HG03558 (cell line): ENCODE data around the gene RPL38.
"Not testable (repeated sequence)": the region's sequence is repeated elsewhere in the genome, so short reads cannot be mapped to it uniquely, and the experiment has no call there.

Experiments
- ATAC-seq: cut with Tn5 transposase; IDR thresholded peaks from one replicate; pipeline ENCODE4 v1.9.1; 2021; ENCODE audit warnings: moderate number of reproducible peaks; ENCODE audit not compliant: unreplicated experiment; ENCODE audit errors: extremely low read depth

Gene RPL38

DNA sequence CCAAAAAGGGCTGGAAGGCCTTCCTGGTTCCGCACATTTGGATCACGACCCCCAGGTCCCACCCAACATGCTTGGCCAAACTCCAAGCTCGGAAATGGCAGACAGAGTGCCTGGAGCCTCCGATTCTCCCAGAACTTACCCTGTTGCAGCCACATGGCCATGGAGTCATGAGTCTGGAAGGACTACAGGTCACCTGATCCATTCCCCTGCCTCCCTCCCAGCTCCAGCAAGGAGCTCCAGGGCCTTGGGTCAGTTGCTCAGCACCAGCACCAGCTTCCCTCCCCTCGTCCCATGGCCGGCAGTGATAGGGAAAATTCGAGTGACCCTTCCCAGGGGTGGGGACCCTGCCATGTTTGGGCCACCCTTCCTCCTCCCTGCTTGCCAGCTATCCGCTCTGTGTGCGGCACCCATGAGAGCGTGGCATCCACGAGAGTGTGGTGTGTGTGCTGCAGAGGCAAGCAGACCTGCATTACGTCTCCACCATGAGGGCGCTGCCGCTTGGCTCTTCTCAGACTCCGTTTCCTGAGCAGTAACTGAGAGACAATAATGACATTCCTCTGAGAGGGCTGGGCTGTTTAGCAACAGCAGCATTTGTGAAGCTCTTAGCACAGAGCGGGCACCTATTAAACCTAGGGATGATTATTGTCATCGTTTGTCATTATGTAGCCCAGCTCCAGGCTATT is 21.3 kb upstream of the RPL38 start:
- ATAC-seq = no peak

DNA sequence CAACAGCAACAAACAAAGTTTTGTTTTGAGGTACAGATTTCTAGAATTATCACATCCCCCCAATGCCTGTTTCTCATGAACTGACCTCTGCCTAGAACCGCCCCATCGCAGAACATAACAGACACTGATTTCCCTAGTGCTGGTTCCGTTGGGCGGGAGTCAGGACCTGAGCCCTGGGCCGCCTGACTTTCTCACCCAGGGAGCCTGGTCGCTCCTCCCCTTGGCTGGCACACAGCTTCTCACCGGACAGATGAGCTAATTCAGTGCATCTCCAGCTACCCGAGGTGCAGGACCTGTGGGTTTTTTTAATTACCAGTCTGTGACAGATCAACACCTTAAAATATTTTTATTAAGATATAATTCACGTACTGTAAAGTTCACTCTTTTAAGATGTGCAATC is 20.1 kb upstream of the RPL38 start:
- no peak for ATAC-seq

DNA sequence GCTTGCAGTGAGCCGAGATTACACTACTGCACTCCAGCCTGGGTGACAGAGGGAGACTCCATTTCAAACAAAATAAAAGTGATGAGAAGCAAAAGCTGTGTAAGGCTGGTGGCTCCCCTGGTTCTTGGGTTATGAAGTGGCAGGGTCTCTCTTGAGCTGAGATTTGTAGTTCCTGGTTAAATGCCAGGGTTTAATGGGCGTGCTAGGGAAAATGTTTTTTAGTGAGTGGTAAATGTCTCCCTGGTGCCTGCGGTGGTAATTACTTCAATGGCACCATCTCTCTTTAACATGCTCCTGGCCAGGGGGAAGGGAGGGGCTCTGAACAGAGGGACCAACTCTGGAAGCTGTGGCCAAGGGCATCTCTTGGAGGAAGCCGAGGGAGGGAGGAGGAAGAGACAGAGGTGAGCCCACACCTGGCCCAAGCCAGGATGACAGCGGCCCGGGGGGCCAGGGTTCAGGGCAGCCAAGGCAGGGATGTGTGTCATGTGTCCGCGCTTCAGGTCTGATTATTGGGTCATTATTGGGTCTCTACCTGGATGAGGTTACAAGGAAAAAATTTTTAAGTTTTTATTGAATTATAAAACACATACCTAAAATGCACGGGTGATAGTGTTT is 17.8 kb upstream of the RPL38 start:
- no peak for ATAC-seq

DNA sequence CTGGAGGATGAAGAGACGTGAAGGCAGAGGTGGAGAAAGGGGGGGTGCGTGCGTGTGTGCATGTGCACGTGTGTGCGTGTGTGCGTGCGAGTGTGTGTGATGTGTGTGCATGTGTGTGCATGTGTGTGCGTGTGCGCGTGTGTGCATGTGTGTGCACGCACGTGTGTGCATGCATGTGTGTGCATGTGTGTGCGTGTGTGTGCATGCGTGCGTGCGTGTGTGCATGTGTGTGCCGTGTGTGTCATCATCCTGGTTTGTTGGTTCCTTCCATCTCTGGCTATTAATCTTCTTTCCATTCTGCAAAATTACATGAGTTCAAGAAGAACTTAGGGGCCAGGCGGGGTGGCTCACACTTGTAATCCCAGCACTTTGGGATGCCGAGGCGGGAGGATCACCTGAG is 17.0 kb upstream of the RPL38 start:
- ATAC-seq = no peak

DNA sequence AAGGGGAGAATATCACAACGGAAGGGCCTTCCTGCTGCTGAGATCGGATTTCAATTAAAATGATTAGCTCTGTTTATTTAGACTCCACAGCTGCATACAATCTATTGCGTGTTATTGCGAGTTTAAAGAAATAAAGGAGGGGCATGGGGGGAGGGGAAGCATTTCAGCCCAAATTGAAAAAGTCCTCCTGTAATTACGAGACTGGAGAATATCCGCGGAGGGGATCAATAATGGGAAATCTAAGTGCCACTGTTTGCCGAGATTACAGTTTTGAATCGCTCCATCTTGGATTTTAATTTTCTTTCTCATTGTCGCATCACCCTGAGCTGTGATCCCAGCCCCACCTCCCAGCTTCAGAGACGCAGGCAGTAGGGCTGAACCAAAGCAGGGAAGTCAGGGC is 15.7 kb upstream of the RPL38 start:
- no peak for ATAC-seq

DNA sequence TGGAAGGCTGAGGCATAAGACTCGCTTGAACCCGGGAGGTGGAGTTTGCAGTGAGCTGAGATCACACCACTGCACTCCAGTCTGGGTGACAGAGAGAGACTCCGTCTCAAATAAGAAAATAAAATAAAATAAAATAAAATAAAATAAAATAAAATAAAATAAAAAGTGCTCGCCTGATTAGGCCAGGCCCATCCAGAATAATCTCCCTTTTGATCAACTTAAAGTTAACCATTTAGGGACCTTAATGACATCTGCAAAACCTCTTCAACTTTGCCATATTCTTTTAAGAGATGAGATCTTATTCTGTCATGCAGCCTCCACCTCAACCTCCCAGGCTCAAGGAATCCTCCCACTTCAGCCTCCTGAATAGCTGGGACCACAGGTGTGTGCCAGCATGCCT is 14.8 kb upstream of the RPL38 start:
- not testable (repeated sequence) for ATAC-seq

DNA sequence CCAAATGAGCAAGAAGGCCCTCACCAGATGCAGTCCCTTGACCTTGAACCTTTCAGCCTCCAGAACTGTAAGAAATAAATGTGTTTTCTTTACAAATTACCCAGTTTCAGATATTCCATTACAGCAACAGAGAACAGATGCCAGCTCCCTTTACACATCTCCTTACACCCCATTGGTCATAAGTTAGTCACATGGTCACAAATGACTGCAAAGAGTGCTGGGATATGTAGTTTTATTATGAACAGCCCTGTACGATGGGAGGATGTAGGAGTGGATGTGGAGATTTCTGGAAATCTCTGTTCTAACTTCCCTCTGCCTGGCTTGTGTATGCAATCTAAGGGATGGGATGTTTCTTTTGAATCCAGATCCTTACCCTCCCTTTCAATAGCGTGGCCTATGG is 13.3 kb upstream of the RPL38 start:
- ATAC-seq = no peak

DNA sequence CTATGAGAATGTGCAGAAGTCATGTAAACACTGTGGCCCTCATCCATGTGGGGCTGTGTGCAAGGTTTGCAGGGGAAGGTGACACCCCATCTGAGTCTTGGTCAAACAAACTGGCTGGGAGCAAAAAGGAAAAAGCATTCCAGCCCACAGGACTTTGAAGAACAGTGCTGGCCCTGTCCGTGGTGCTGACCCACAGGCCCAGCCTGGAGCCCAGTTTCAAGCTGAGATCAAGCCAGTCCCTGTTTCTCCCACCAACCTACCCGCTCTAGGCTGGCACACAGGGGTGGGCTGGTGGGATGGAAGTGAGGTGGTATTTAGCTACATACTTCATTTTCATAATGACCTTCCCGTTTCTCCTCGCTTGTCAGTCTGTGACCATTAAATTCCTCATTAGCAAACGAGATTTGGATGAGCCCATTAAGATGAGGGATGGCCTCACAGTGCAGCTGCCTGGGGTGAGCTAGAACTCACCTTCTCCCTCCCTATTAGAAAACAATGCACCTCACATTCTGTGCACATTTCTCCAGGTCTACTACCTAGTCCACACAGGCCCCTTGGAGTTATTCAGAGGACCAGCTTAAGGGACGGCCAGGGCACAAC is 12.6 kb upstream of the RPL38 start:
- no peak for ATAC-seq

DNA sequence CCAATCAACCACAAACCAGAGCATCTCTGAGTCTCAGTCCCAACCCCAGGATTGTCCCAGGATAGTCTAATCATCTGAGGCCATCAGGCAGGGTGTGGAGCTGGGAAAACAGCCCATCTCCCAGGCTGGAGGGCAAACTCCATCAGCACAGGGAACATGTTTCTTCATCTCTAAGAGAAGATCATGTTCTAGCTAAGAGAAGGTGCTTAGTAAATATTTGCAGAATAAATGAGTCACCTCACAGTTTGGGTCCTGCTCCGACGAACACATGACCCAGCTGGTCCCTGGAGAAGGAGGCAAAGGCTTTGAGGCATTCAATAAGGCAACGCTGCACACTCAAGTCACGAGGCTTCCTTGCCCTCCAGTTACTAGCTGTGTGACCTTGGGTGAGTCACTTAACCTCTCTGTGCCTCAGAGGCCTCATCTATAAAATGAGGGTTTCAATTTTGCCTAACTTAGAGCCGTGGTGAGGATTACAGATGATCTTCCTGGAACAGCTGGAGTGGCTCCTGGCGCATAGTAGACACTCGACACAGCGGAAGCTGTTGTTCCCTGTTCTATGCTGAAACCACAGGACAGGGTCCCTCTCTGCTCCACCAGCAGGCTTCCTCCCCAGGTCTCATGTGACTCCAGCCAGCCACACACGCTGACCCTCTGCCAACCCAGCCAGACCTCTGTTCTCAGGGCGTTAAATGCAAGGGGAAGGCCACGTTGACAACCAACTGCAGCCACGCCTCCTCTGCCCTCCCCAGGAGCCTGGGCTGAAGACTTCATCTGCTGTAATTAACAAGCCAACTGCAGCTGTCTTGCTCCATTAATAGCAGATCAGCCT is 10.3 kb upstream of the RPL38 start:
- no peak for ATAC-seq

DNA sequence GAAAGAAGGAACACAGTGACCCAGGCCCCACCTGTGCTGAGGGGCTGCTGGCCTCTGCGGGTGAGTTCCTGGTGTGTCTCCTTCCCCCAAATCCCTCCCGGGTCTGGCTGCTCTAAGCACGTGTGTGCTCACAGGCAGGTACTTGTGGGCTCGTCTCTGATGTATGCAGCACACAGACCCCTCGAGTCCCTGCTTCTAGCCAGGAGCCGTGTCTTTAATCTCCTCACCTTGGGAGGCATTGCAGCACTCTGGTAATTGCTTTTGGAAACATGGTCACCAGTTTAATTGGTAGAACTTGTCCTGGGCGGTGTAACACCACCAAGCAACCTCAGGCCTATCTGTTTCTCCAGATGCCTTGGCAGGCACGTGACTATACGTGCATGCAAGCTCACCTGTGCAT is 8.8 kb upstream of the RPL38 start:
- ATAC-seq = no peak

DNA sequence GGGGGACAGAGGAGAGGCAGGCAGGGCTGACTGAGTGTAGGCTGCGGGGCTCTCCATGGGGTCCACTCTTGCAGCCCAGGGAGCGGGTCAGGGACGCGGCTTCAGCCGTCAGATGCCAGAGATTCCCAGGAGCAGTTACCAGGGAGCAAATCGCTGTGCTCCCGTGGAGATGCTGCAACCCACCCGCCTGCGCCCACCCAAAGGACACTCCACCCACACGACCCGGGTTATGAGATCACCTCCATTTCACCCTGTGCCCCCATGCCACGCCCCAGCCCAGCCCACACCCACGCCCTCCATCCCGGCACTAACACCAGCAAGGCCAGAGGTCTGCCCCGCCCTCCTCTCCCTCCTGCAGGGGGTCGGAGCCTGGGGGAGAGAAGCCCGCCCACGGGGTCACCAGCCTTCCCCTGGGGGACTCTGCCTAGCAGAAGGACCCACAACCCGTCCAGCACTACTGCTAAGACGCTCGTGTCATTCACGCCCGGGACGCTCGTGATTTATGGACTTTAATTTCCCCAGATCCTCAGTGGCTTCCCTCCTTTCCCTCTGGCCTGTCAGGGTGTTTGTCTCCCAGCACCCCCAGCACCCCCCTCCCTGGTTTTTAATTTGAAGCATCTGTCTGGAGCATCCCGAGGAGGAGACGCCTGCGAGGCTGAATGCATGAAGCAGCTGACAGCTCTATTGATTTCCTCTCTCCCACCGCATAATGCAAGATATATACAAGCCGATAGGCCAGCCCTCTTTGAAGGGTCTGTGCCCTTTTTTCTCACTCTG is 6.7 kb upstream of the RPL38 start:
- no peak for ATAC-seq

DNA sequence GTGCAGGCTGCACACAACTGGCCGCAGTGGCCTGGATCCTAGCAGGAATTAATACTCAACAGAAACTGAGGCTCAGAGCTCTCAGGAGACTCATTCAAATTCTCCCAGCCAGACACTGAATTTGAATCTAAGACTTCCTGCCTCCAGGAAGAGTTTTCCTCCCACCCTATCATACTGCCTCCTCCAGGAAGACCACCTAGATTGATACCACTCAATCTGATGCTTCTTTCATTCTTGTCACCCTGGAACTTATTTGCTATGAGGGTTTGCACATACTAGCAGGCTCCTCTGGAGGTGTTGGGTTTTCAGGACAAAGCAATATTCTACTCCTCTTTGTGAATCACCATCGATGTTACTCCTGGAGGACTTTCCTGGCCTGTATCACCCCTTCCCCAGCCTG is 5.7 kb upstream of the RPL38 start:
- no peak for ATAC-seq

DNA sequence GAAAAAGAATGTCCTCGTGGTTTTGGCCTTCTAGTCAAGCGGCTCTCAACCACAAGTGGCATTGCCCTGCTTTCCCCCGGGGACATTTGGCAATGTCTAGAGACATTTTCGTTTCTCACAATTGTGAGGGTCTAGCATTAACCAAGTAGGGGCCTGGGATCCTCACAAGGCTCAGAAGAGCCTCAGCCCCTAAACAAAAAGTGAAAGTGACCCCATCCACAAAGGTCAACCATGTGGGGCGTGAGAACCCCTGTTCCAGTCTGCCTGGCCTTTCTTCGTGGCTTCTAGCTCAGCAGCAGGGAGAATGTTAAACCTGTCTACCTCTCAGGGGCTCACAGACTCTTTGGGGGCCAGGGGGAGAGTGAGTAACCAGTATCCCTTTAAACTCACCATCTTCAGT is 4.8 kb upstream of the RPL38 start:
- ATAC-seq = no peak

DNA sequence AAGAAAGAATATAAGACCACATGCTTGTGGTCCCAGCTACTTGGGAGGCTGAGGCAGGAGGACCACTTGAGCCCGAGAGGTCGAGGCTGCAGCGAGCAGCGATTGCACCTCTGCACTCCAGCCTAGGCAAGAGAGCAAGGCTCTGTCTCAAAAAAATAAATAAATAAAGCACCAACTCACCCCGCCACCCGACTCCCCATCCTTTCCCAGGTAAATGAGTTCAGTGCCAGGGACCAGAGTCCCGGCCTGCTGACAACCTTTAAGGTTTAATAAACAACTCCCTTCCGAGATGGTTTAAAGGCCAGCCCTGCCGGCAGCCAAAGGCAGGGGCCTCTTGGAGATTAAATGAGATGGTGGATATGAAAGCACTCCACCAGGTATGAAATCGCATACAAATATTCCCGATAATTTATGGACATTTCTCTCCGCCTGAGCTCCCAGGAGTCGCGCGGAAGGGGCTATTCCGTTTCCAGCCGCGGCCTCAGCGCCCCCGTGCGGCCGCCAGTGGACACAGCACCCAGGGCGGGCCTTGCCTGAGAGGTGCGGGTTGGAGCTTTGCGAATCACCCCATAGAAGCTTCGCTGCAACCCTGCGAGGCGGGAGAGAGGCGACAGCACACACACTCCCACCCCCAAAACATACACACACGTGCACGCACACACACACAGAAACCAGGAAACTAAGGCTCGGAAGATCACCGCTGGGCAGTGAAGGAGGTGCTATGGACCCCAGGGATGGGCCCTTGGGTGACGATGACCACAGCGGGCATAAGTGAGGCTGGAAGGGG is 4.0 kb upstream of the RPL38 start:
- ATAC-seq = no peak

DNA sequence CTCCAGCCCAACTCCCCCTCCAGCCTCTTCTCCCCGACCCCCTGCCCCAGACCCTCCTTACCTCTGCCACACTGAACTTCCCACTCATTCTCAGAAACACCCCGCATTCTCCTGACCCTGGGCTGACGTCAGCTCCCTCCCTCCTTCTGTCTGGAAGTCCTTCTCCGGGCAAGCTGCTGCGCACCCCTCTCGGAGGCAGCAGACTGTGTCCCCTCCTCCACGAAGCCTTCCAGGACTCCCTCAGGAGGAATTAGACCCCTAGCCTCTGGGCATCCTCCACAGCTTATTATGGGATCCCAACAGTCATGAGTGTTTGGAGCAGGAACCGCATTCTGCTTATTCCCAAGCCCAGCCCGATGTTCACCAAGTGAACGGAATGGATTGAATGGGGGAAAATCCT is 3.4 kb upstream of the RPL38 start:
- no peak for ATAC-seq

DNA sequence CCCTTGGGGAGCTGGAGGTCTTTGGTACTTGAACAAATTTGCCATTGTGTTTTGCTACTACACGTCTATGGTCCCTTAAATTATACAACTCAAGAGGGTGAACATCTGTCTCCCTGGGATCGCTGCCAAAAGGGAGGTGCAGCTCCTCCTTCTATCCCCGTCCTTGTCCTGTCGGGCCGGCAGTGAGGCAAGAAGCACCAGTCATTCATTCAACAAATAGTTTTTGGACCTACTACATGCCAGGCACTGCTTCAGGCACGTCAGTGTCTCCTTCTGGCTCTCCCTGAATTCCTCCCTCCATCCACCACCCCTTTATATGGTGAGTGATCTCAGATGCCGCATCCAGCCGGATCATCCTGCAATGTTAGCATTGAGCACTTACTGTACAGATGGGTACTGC is 2.2 kb upstream of the RPL38 start:
- no peak for ATAC-seq

DNA sequence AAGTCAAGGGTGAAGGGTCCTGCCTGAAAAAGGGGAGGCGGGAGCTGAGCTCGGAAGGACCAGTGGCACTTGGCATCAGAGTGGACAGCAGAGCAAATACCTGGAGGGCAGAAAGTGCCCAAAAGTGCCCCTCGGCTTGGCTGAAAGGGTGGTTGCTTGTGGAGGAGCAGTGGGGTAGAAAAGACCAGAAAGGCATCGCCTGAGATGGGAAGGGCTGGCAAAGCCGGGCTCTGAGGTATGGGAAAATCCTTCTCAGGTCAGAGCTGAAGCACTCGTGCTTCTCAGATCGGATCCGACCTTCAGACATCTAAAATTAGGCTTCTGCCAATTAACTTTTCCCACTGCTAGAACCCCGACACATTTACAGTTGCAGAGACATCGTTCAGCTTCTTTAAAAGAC is 1.5 kb upstream of the RPL38 start:
- no peak for ATAC-seq

DNA sequence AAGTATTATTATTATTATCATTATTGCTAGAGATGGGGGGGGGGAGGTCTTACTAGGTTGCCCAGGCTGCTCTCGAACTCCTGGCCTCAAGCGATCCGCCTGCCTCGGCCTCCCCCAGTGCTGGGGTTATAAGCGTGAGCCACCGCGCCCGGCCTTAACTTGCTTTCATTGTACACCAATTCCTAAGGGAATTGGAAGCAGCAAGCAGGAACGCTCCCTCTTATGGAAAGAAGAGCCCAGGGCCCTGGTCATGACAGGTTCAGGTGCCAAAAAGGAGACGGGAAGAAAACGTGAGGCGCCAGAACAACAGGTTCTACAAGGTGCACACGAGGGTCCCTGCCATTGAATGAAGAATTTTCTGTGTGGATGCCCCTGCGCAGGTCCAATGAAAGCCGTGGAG is 540 bp upstream of the RPL38 start:
- no peak for ATAC-seq

DNA sequence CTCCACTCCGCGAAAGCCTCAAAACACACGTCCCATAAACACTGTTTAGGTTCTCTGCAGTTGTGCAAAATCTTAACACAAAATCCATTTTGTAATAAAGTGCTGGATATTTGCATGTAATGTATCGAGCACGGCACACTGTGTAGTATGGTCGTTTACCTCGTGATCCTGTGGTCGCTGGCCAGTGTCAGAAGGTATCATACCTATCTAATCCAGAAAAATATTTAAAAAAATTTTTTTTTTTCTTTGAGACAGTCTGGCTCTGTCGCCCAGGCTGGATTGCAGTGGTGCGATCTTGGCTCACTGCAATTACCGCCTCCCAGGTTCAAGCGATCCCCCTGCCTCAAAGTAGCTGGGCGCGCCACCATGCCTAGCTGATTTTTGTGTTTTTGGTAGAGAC is 996 bp downstream of the RPL38 start:
- ATAC-seq = no peak

DNA sequence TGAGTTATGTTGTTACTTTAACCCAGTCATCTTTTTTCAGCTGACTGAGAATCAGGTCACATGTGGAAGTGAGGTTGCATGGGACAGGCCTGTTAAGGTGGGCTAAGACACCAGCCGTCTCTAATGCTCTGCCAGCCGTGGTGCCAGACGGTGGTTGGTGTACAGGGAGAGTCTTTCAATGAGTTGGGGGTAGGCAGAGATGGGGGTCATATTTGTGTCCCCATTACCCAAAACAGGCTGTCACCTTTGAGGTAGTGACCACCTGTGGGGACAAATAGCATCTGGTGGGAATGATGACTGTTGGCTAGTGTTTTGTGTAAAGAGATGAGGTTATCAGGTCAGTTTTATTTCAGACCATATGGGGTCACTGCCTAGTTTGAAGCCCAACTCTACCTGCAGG is 1.8 kb downstream of the RPL38 start:
- no peak for ATAC-seq
